A549 (cell line): ENCODE measurements around the gene PACS1.

Source experiments
- CTCF ChIP-seq: fragments of >200 bp; sonication (Bioruptor Twin); formaldehyde crosslinking; IDR thresholded peaks from 3 replicates; pipeline ENCODE4 v1.5.1; 2016
- MYC ChIP-seq: IDR thresholded peaks from 2 replicates; pipeline ENCODE4 v1.6.1; 2012; ENCODE audit warnings: mild to moderate bottlenecking, inconsistent platforms, low read length, improper control_type of control experiment, borderline replicate concordance
- RAD21 ChIP-seq, 2 experiments: fragments of >200 bp in 1 of 2; sonication (Bioruptor Twin) in 1 of 2; formaldehyde crosslinking in 1 of 2; IDR thresholded peaks in 1 of 2; conservative IDR thresholded peaks in 1 of 2; 2 replicates in 1 of 2; 3 replicates in 1 of 2; pipeline ENCODE4 v1.6.1; 2012 to 2018; ENCODE audit warnings: inconsistent platforms in 1 of 2
- ZFP36 ChIP-seq: fragments of 450-650 bp; IDR thresholded peaks from 2 replicates; pipeline ENCODE4 v1.6.1; 2014; ENCODE audit warnings: borderline replicate concordance; ENCODE audit not compliant: partially characterized antibody

DNA sequence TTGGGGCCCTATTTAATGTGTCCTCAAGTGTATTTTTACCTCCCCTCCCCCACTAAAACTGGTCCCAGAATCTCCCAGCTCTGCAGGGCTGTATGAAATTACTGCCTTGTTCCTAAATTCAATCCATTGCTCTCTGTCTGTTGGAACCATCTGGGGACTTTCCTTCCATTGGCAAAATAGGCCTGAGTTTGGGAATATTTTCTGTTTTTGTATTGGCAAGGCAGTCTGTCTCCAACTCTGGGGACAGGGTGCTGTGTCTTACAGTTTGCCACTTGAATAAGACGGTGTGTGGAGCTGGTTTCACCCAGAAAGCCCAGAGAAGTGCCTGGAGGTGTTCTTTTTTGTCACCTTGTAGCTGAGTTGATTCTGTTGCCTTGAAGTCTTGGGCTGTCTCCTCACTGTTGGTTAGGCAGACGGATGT lies 1.3 kb downstream of the PACS1 start:
- TF ChIP-seq CTCF (no peak), ZFP36 (no peak), RAD21 (conservative IDR thresholded peaks at IDR 0.05 in 1 of 2, IDR thresholded peaks at IDR 0.05 in 1 of 2) (no peak), MYC (no peak)
